NCI-H1694 treated with DMSO at 0.1 percent for 48 hours (cell line): ENCODE results near the gene KLHL34.

ENCODE experiments used
- DNase-seq: peaks from one replicate; lab custom pipeline; 2025; lab: John Stamatoyannopoulos, UW

Gene KLHL34

GRCh38 chrX:21656587-21657317 lies 1.4 kb downstream of the KLHL34 start:
- no peak for DNase-seq

GRCh38 chrX:21655901-21656586 lies 2.1 kb downstream of the KLHL34 start:
- no peak for DNase-seq

GRCh38 chrX:21645886-21646285 lies 12.2 kb downstream of the KLHL34 start:
- DNase-seq = no peak

- DNase-seq = no peak
These were observed 12.7 kb downstream of the KLHL34 start for GRCh38 chrX:21645431-21645830.

- no peak for DNase-seq
These were observed 18.4 kb downstream of the KLHL34 start for GRCh38 chrX:21639775-21640174.

- no peak for DNase-seq
These were observed 19.8 kb downstream of the KLHL34 start for GRCh38 chrX:21638311-21638710.

- no peak for DNase-seq
These were observed 26.1 kb downstream of the KLHL34 start for GRCh38 chrX:21632027-21632426.

GRCh38 chrX:21623778-21624501 lies 34.2 kb downstream of the KLHL34 start:
- DNase-seq = no peak

GRCh38 chrX:21620234-21620633 lies 37.9 kb downstream of the KLHL34 start:
- no peak for DNase-seq

GRCh38 chrX:21616386-21616785 lies 41.7 kb downstream of the KLHL34 start:
- no peak for DNase-seq

- no peak for DNase-seq
These were observed 46.0 kb downstream of the KLHL34 start for GRCh38 chrX:21612154-21612553.

GRCh38 chrX:21610168-21610567 lies 48.0 kb downstream of the KLHL34 start:
- DNase-seq = no peak

GRCh38 chrX:21606002-21606401 lies 52.1 kb downstream of the KLHL34 start:
- DNase-seq = no peak
